Cardiac fibroblast (primary cell): ENCODE results near the gene RIN1.

Experiments used
- DNase-seq, 2 donors: peaks; one replicate each; pipeline versions ENCODE4 v3.0.0 to v3.0.0-alpha.2; 2010; ENCODE audit warnings: low read depth in 2 of 2
- H3K4me3 ChIP-seq, 2 donors: replicated peaks in 1 of 2; 1 replicate in 1 of 2; 2 replicates in 1 of 2; pipeline ENCODE4 v1.5.1; 2011; ENCODE audit warnings: low read depth in 2 of 2, low read length in 2 of 2, mild to moderate bottlenecking in 2 of 2, moderate library complexity in 1 of 2
- CTCF ChIP-seq: IDR thresholded peaks from one replicate; pipeline ENCODE4 v1.5.1; 2011; ENCODE audit warnings: low read depth, mild to moderate bottlenecking, low read length, inconsistent platforms

RIN1 gene

GRCh38 chr11:66347425-66348276 lies 11.4 kb upstream of the RIN1 start, which contains the start of gene B4GAT1:
TSS of gene B4GAT1 (minus strand) at chr11:66347629. CDS start at chr11:66347545, 84 bp downstream.
- peak within 1 kb of the TSS; percentile 90 to 91 for H3K4me3 ChIP-seq
- DNase-seq = peak; percentile 93 to 95
- no peak for TF ChIP-seq CTCF

GRCh38 chr11:66346476-66347424 lies 10.5 kb upstream of the RIN1 start:
- TF ChIP-seq CTCF = no peak
- peak overlapping the region; percentile 90 to 91 for H3K4me3 ChIP-seq
- no peak for DNase-seq

- H3K4me3 ChIP-seq = peak overlapping the region; percentile 94 to 97
- DNase-seq = no peak
- TF ChIP-seq CTCF = no peak
Measured at GRCh38 chr11:66345316-66345649, 9.0 kb upstream of the RIN1 start.

GRCh38 chr11:66344550-66345315 lies 8.5 kb upstream of the RIN1 start, which contains the start of gene BRMS1:
TSS of gene BRMS1 (minus strand) at chr11:66345104. CDS start at chr11:66342234, 2,870 bp downstream.
- TF ChIP-seq CTCF = peak; percentile 23

GRCh38 chr11:66343176-66343575 lies 6.9 kb upstream of the RIN1 start:
- no peak for DNase-seq

More at GRCh38 chr11:66344550-66345315, 8.5 kb upstream of the RIN1 start, which contains the start of gene BRMS1:
- peak; percentile 97 to 98 for DNase-seq
- peak within 1 kb of the TSS; percentile 94 to 97 for H3K4me3 ChIP-seq

More at GRCh38 chr11:66343176-66343575, 6.9 kb upstream of the RIN1 start:
- no peak overlapping the region for H3K4me3 ChIP-seq
- no peak for TF ChIP-seq CTCF
